Islet precursor cell (in vitro differentiated cells): Measurements from ENCODE around the gene MTA3.
A peak's percentile ranks its signal among the peaks of the same experiment; 100 is the strongest.
"Not testable (repeated sequence)": the region's sequence is repeated elsewhere in the genome, so short reads cannot be mapped to it uniquely, and the experiment has no call there.

Experiments used
- DNase-seq: peaks from one replicate; pipeline ENCODE4 v3.0.0-alpha.2; 2018

MTA3 gene

DNA sequence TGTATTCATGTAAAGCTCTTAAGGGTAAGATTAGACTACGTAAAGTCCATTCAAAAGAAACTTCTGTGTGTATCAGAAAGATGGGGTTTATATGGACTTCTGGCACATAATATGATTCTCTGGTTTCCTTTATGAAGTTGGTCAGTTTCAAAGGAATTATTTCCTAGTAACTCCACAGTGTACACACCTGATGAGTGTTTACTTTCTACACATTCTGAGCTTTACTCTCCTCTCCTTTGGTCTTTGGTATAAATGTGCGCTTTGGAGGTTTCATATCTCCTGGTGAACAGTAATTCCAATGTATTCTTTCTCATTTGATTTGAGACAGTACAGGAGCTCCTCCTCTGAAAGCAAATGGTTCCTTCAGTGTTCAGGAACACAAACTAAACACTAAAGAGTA lies 107.4 kb downstream of the MTA3 start:
- DNase-seq, result no peak

DNA sequence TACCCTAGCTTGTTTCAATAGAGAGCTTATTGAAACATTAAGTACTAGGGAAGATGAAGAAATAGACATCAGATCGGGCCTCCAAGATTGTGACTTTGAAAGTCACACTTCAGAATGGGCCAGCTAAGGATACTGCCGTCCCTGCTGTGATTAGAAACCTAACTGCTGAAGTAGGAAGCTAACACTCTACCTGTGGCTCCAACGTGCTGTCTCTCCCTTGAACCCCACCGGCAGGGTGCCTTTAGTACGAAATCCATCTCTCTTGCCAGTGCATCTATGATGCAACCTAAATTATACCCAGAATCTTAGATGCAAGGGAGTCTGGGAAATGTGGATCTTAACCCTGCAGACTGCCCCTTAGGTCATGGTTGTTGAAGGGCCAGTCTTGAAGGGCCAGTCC lies 116.9 kb downstream of the MTA3 start:
- DNase-seq, result no peak

DNA sequence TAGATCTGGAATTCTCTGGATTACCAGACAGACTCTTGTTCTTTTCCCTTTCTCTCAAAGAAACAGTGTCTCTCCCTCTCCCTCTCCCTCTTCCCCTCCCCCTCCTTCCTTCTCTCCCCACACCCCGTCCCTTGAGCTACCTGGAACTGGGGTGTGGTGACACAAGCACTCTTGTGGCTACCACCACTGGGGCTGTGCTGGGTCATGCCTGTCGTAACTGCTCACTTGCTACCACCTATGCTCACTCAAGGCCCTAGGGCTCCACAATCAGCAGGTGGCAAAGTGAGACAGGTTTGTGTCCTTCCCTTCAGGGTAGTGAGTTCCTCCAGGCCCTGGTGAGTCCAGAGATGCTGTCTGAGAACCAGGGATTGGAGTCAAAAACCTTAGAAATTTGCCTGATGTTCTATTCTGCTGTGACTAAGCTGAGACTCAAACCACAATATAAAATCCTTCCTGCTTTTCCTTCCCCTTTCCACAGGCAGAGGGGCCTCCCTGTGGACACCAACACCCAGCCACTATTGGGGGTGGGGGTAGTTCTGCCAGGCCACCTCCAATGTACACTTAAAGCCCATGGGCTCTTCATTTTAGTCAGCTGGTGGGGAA lies 124.7 kb downstream of the MTA3 start:
- DNase-seq, result peak; percentile 80

DNA sequence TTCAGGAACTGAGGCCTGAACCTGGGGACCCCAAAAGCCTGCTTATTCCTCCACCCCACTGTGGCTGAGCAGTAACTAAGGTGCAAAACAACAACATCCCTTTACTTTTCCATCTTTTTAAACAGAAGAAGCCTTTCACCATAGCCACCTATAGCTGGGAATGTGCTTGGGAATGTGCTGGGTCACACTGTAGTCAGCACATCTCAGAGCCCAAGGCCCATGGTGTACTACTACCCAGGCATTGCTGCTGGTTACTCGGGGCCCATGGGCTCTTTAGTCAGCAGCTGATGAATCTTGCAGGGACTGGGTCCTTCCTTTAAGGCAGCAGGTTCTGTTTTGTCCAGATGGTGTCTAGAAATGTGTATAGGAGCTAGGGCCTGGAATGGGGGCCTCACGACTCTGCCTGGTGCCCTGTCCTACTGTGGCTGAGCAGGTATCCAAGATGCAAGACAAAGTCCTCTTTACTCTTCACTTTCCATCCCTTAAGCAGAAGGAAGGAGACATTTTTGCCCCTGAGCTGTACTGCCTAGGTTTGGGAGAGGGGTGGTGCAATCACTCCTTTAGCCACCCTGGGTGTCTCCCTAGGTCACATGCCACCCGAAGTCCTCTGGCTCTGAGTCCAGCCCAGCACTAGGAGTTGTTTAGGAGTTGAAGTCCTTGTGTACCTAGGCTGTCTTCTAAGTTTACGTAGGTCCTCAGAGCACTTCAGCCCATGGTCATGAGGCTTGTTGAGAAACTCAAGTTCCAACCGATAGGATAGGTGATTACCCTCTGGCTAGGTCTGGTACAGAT lies 125.5 kb downstream of the MTA3 start:
- peak; percentile 60 for DNase-seq

- DNase-seq, result no peak
These were observed 128.6 kb downstream of the MTA3 start for GRCh38 chr2:42696987-42697386.

- no peak for DNase-seq
These were observed 130.5 kb downstream of the MTA3 start for GRCh38 chr2:42698940-42699339.

DNA sequence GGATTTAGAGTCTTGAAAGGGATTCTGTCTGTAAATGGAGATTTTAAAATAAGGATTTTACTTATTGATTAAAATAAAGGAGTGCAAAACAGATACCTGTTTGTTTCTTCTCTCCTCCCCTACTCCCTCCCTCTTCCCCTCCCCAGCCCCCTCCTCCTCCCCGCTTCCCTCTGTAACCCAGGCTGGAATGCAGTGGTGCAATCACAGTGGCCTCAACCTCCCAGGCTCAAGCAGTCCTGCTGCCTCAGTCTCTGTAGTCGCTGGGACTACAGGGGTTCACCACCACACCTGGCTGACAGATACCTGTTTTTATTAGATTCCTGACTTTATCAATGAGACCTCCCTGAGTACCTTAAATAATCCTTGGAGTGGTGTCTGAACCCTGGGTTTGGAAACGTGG lies 138.4 kb downstream of the MTA3 start:
- DNase-seq, result peak; percentile 83

DNA sequence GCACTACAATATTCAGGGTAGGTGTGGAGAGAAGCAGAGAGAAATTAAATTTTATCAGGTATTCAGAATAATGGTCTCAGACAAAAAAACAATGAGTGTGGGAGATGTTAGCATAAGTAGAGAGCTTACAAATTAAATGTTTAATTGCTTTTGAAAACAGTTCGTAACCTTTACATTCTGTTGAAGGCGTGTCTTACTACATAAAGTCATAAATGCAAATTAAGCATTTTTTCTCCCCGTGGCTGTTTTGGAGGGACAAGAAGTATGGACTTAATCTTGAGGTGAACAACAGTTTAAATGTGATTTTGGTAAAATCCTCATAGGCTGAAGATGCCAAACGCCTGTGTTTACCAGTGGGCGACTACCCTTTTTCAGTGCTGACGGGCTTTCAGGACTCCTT lies 139.7 kb downstream of the MTA3 start:
- no peak for DNase-seq

DNA sequence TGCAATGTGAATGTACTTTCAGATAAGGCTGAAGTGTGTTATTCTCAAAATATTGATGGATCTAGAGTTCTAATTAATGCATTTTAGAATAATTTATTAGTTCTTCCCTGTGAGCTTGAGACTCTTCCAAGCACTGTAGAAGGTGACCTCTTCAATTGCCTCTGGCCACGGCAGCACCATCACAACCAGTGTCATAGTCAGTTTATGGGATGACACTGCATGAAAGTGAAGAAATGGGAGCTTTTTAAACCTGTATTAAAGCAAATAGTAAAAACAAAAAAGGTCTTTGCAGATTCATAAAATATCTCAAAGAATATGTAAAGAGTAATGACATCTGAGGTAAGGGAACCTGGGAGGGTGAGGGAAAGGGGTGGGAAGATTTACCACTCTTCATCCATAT lies 143.5 kb downstream of the MTA3 start:
- no peak for DNase-seq

GRCh38 chr2:42712934-42713333 lies 144.5 kb downstream of the MTA3 start:
- DNase-seq, result no peak

DNA sequence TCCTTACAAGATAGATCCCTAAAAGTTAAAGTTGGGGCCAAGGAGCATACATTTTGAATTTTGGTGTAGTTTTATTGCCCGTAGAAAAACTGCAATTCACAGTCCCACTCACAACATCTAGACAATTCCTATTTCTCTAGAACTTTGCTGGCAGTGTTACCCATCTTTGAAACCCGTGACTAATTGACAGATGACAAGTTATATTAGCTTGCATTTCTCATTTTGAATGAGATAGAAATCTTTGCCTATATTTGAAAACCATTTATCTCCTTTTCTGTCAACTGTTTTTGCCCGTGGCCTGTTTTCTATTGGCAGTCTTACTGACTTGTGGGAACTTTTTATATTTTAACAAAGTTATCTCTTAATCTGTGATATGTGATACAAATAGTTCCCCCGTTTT lies 145.5 kb downstream of the MTA3 start:
- no peak for DNase-seq

GRCh38 chr2:42714686-42715085 lies 146.3 kb downstream of the MTA3 start:
- DNase-seq, result no peak

GRCh38 chr2:42721898-42722297 lies 153.5 kb downstream of the MTA3 start:
- DNase-seq, result no peak

DNA sequence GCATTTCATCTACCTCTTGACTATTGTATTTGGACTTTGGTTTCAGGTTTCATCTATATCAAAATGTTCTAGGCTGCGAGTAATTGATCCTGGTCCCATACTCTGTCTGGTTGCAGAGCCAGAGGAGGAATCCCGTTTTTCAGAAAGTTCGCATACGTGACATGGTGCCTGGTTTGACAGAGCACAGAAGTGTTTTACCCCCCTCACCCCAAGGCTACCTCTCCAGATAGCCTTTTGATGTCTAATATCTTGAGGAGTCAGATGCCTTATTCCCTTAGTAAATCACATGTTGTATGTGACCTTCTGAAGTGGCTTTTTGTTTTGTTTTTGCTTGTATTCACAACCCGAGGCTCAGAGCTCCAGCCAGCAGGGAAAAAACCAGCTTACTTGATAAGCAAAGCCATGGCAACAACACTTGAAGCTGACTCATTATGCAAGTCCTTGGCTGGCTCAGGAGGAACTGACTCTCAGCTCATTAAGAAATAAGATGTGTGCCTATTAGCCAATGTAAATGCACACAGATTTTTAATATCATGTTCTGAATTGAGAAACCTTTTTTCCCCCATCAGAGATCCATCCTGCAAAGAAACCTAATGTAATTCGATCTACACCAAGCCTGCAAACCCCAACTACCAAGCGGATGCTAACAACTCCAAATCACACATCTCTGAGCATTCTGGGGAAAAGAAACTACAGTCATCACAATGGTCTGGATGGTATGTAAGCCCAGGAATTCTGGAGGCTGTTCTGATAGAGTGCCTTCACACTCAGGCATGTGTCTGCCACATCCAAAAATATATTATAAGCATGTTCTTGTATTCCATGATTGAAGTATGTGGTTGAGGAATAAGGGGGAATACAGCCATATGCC lies 154.1 kb downstream of the MTA3 start:
- peak; percentile 71 for DNase-seq

GRCh38 chr2:42723465-42723864 lies 155.0 kb downstream of the MTA3 start:
- no peak for DNase-seq

DNA sequence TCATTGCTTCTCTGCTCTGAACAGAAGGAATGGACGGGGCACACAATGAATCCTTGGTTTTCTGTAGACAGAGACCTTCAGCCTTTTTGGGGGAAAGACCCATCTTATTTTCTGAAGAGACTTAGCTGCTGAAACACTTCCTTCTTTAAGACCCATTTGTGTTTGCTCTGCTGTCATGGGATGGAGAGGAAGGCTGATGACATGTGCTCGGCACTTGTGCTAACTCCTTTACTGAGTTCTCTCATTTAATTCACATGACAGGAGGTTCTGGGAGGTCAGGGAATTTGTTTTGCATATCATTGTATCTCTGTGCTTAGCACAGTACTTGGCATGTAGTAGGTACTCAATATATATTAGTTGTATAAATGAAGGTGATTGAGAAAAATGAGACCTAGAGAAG lies 156.5 kb downstream of the MTA3 start:
- no peak for DNase-seq

DNA sequence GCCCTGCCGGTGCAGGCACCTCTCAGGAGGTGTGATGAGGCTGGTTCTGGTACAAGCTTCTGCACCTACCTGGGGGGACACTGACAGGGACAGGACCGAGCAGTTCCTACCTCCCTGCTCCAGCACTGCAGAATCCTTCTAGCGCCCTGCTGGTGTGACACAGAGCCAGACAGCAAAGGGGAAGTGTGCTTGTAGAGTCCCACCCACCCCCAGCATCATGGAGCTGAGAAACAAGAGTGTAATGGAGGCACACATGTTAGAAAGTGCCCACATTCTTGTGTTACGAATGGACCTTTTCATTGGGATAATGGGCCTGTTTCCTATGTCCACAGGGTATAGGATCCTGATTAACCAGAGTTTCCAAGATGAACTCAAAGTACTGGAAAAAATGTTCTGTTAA lies 157.2 kb downstream of the MTA3 start:
- peak; percentile 68 for DNase-seq

DNA sequence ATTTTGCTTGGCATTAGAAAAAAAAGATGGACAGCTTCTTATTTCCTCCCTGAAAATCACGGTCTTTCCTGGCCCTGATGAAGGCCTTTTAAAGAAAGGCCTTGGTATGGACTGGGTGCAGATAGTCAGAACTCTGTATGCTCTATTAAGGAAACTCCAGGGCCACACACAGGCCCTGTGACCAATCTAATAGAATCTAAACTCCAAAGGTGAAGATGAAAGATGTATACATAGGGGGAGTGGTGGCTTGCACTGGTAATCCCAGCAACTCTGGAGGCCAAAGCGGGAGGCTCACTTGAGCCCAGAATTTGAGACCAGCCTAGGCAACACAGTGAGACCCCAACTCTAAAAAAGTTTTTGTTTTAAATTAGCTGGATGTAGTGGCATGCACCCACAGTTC lies 158.2 kb downstream of the MTA3 start:
- DNase-seq, result no peak

DNA sequence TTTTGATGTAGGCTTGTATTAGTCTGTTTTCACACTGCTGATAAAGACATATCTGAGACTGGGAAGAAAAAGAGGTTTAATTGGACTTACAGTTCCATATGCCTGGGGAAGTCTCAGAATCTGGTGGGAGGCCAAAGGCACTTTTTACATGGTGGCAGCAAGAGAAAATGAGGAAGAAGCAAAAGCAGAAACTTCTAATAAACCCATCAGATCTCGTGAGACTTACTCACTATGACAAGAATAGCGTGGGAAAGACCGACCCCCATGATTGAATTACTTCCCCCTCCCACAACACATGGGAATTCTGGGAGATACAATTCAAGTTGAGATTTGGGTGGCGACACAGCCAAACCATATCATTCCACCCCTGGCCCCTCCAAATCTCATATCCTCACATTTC lies 162.9 kb downstream of the MTA3 start:
- DNase-seq, result not testable (repeated sequence)

DNA sequence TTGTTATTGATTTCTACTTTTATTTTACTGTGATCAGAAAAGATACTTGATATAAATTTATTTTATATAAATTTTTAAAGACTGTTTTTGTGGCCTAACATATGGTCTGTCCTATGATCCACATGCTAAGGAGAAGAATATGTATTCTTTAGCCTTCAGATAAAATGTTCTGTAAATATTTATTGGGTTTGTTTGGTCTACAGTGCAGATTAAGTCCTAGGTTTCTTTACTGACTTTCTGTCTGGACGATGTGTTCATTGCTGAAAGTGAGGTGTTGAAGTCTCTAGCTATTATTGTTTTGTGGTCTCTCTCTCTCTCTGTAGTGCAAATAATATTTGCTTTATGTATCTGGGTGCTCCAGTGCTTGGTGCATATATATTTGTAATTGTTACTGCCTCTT lies 165.4 kb downstream of the MTA3 start:
- DNase-seq, result no peak

GRCh38 chr2:42736598-42737322 lies 168.3 kb downstream of the MTA3 start:
- DNase-seq, result no peak

GRCh38 chr2:42741140-42741539 lies 172.7 kb downstream of the MTA3 start:
- DNase-seq, result no peak
